GM23338 (cell line): ENCODE data around the gene PAPPA. TPM values are rescaled to one million over a fixed set of nuclear protein-coding genes. Genes with fewer than 3 reads are reported as not detected.

Experiments
- ATAC-seq: fragments of 200-7000 bp; cut with Tn5 transposase; 3 replicates; pipeline ENCODE4 v1.9.1; 2020
- DNase-seq: peaks from one replicate; pipeline ENCODE4 v3.0.0-alpha.2; 2015; ENCODE audit warnings: low spot score
- H2AFZ ChIP-seq: fragments of 200-600 bp; sonication (generic); 2 replicates; pipeline ENCODE4 v1.8.0; 2016; ENCODE audit warnings: antibody characterized with exemption, mild to moderate bottlenecking, moderate library complexity
- H3F3A ChIP-seq: fragments of 200-600 bp; sonication (generic); replicated peaks from 2 replicates; pipeline ENCODE4 v1.8.0; 2017; ENCODE audit warnings: antibody characterized with exemption, mixed run types, low read depth
- H3K27ac ChIP-seq: fragments of 200-600 bp; sonication (generic); 2 replicates; pipeline ENCODE4 v1.6.1; 2016; ENCODE audit warnings: low read depth
- H3K27me3 ChIP-seq: fragments of 200-600 bp; sonication (generic); 2 replicates; pipeline ENCODE4 v1.8.0; 2016; ENCODE audit warnings: mild to moderate bottlenecking, mixed run types, moderate library complexity; ENCODE audit not compliant: insufficient read depth
- H3K36me3 ChIP-seq: fragments of 200-600 bp; sonication (generic); 2 replicates; pipeline ENCODE4 v1.8.0; 2016; ENCODE audit warnings: mild to moderate bottlenecking; ENCODE audit not compliant: insufficient read depth
- H3K4me1 ChIP-seq: fragments of 200-600 bp; sonication (generic); 2 replicates; pipeline ENCODE4 v1.8.0; 2016; ENCODE audit warnings: mild to moderate bottlenecking, moderate library complexity; ENCODE audit not compliant: insufficient read depth
- H3K4me2 ChIP-seq: fragments of 200-600 bp; sonication (generic); 2 replicates; pipeline ENCODE4 v1.7.1; 2017; ENCODE audit warnings: mixed run types
- H3K4me3 ChIP-seq: fragments of 200-600 bp; sonication (generic); 2 replicates; pipeline ENCODE4 v1.6.1; 2016; ENCODE audit warnings: mixed run types
- H3K79me2 ChIP-seq: fragments of 200-600 bp; sonication (generic); replicated peaks from 2 replicates; pipeline ENCODE4 v1.8.0; 2017; ENCODE audit warnings: mild to moderate bottlenecking; ENCODE audit not compliant: insufficient read depth
- H3K9me2 ChIP-seq: fragments of 200-600 bp; sonication (generic); 2 replicates; pipeline ENCODE4 v1.8.0; 2017; ENCODE audit not compliant: insufficient read depth
- H4K20me1 ChIP-seq: fragments of 200-600 bp; sonication (generic); replicated peaks from 2 replicates; pipeline ENCODE4 v1.8.0; 2017; ENCODE audit warnings: mild to moderate bottlenecking; ENCODE audit not compliant: insufficient read depth
- H3K27ac Mint-ChIP-seq: 2 replicates; pipeline ENCODE4 v1.8.0; 2020; ENCODE audit warnings: inconsistent platforms, mild to moderate bottlenecking, moderate library complexity, mixed read lengths
- H3K27me3 Mint-ChIP-seq: 3 replicates; pipeline ENCODE4 v1.8.0; 2022; ENCODE audit warnings: low read depth, mild to moderate bottlenecking, moderate library complexity, mixed read lengths, inconsistent platforms; ENCODE audit not compliant: insufficient read depth, poor library complexity
- H3K36me3 Mint-ChIP-seq: 3 replicates; pipeline ENCODE4 v1.8.0; 2021; ENCODE audit warnings: low read depth, mild to moderate bottlenecking, inconsistent platforms, moderate library complexity, mixed read lengths
- H3K4me1 Mint-ChIP-seq: 3 replicates; pipeline ENCODE4 v1.8.0; 2020; ENCODE audit warnings: mild to moderate bottlenecking, inconsistent platforms, mixed read lengths
- H3K4me3 Mint-ChIP-seq: 3 replicates; pipeline ENCODE4 v1.8.0; 2021; ENCODE audit warnings: moderate library complexity, mild to moderate bottlenecking, inconsistent platforms, mixed read lengths
- H3K9me3 Mint-ChIP-seq: 3 replicates; pipeline ENCODE4 v1.8.0; 2020; ENCODE audit warnings: moderate library complexity, mild to moderate bottlenecking, inconsistent platforms, mixed read lengths
- CREB1 ChIP-seq: fragments of 250-450 bp; sonication (Bioruptor Pico); IDR thresholded peaks from 2 replicates; pipeline ENCODE4 v1.5.0; 2020; ENCODE audit warnings: low read depth, mild to moderate bottlenecking, moderate library complexity
- CTCF ChIP-seq, 2 experiments: fragments of 200-600 bp in 1 of 2; sonication (generic) in 1 of 2; conservative IDR thresholded peaks; 2 replicates each; pipeline versions ENCODE4 v1.5.1 to v1.6.1; 2016 to 2017; ENCODE audit warnings: antibody characterized with exemption in 2 of 2, low read depth in 2 of 2, mild to moderate bottlenecking in 2 of 2, moderate library complexity in 1 of 2
- ETS1 ChIP-seq: IDR thresholded peaks from 2 replicates; pipeline ENCODE4 v1.6.1; 2016; ENCODE audit warnings: antibody characterized with exemption
- EZH2 ChIP-seq: fragments of 200-600 bp; sonication (generic); IDR thresholded peaks from one replicate; pipeline ENCODE4 v1.8.0; 2017; ENCODE audit warnings: antibody characterized with exemption, mild to moderate bottlenecking, low read depth; ENCODE audit not compliant: unreplicated experiment
- EZH2phosphoT487 ChIP-seq: fragments of 200-600 bp; sonication (generic); IDR thresholded peaks from one replicate; pipeline ENCODE4 v1.8.1; 2018; ENCODE audit warnings: antibody characterized with exemption; ENCODE audit not compliant: unreplicated experiment
- JUNB ChIP-seq: IDR thresholded peaks from one replicate; pipeline ENCODE4 v1.6.1; 2016; ENCODE audit warnings: antibody characterized with exemption; ENCODE audit not compliant: unreplicated experiment
- NANOG ChIP-seq: IDR thresholded peaks from 2 replicates; pipeline ENCODE4 v1.6.1; 2016; ENCODE audit warnings: antibody characterized with exemption, borderline replicate concordance
- POLR2AphosphoS5 ChIP-seq: IDR thresholded peaks from 2 replicates; pipeline ENCODE4 v1.6.1; 2016; ENCODE audit warnings: antibody characterized with exemption, low read depth
- REST ChIP-seq: IDR thresholded peaks from one replicate; pipeline ENCODE4 v1.6.1; 2018; ENCODE audit warnings: antibody characterized with exemption; ENCODE audit not compliant: unreplicated experiment
- STAT1 ChIP-seq: IDR thresholded peaks from one replicate; pipeline ENCODE4 v1.6.1; 2016; ENCODE audit warnings: antibody characterized with exemption; ENCODE audit not compliant: unreplicated experiment
- ZNF114 ChIP-seq: fragments of 250-450 bp; sonication (Bioruptor Pico); IDR thresholded peaks from 2 replicates; pipeline ENCODE4 v1.5.0; 2020; ENCODE audit warnings: mild to moderate bottlenecking, moderate library complexity
- ZNF331 ChIP-seq: fragments of 250-450 bp; sonication (Bioruptor Pico); IDR thresholded peaks from 2 replicates; pipeline ENCODE4 v1.5.0; 2020; ENCODE audit warnings: low read depth, mild to moderate bottlenecking, moderate library complexity
- ZNF462 ChIP-seq: fragments of 250-450 bp; sonication (Bioruptor Pico); IDR thresholded peaks from 2 replicates; pipeline ENCODE4 v1.5.0; 2020; ENCODE audit warnings: mild to moderate bottlenecking, moderate library complexity
- polyA plus RNA-seq: library from polyadenylated mRNA; unstranded; fragments of >200 nt; fragmentation: Nextera tagmentation; extraction: Ambion mirVana; gene quantifications from 2 replicates; pipeline ENCODE4 v1.2.1, GENCODE V29; 2016
- total RNA-seq: library from RNA; depleted of rRNA; stranded (reverse); fragments of >200 nt; shearing (Covaris generic); gene quantifications from 2 replicates; pipeline ENCODE4 v1.2.3, GENCODE V29; 2014

The PAPPA gene
- total and polyA plus RNA-seq, 2 experiments from 2014 or later = 0.38 to 0.66 TPM

GRCh38 chr9:116219686-116220085 lies 66.1 kb downstream of the PAPPA start (continued):
- TF ChIP-seq STAT1 (no peak), ZNF114 (no peak), CREB1 (no peak), JUNB (no peak)

GRCh38 chr9:116223926-116224325 lies 70.3 kb downstream of the PAPPA start:
- H3K79me2 ChIP-seq = no peaks in the 10 kb centered on the region
- H3K4me3 ChIP-seq = no peak overlapping the region
- no peaks in the 10 kb centered on the region for H4K20me1 ChIP-seq
- no peaks in the 10 kb centered on the region for H3K27me3 ChIP-seq
- no peaks in the 10 kb centered on the region for H3F3A ChIP-seq
- Mint-ChIP-seq H3K4me3 (no peak overlapping the region), H3K36me3 (no peaks in the 10 kb centered on the region), H3K9me3 (no peaks in the 10 kb centered on the region), H3K4me1 (no peaks in the 10 kb centered on the region), H3K27ac (no peak overlapping the region), H3K27me3 (peaks cover 3% of the 10 kb centered on the region)
- peaks cover 13% of the 10 kb centered on the region for H3K9me2 ChIP-seq
- DNase-seq (no peak), ATAC-seq (no peak)
- no peak for TF ChIP-seq REST
- no peak for TF ChIP-seq STAT1
- no peak for TF ChIP-seq CREB1
- TF ChIP-seq POLR2AphosphoS5 = no peak
- no peak for TF ChIP-seq NANOG
- no peak for TF ChIP-seq ZNF331
- TF ChIP-seq ZNF114 = no peak
- no peak for TF ChIP-seq ZNF462 (CRISPR knock-in tag)
- TF ChIP-seq ETS1 = no peak
- TF ChIP-seq CTCF (conservative IDR thresholded peaks at IDR 0.05; ENCODE audit: low read depth in 2 of 2) = no peak
- TF ChIP-seq JUNB = no peak
- TF ChIP-seq EZH2 = no peak
- no peak for TF ChIP-seq EZH2phosphoT487
- no peaks in the 10 kb centered on the region for H3K36me3 ChIP-seq
- no peaks in the 10 kb centered on the region for H3K4me1 ChIP-seq
- H2AFZ ChIP-seq = no peak overlapping the region
- no peak overlapping the region for H3K4me2 ChIP-seq
- no peak overlapping the region for H3K27ac ChIP-seq
